Cardiac muscle cell (in vitro differentiated cells and primary cell): ENCODE results near the gene MAD1L1. TPM values are rescaled to one million over a fixed set of nuclear protein-coding genes. Genes with fewer than 3 reads are reported as not detected.
"Not testable (repeated sequence)": the region's sequence is repeated elsewhere in the genome, so short reads cannot be mapped to it uniquely, and the experiment has no call there.

Experiments used
- DNase-seq, 2 donors: peaks; one replicate each; pipeline versions ENCODE4 v3.0.0 to v3.0.0-alpha.2; 2010 to 2017; ENCODE audit warnings: low read depth in 1 of 2, low spot score in 1 of 2
- H3K27ac ChIP-seq: fragments of 200-600 bp; sonication (generic); 2 replicates; pipeline ENCODE4 v1.5.1; 2016
- H3K27me3 ChIP-seq: fragments of 200-600 bp; sonication (generic); 2 replicates; pipeline ENCODE4 v1.6.0; 2016; ENCODE audit warnings: control low read depth
- H3K36me3 ChIP-seq: fragments of 200-600 bp; sonication (generic); 2 replicates; pipeline ENCODE4 v1.5.1; 2016; ENCODE audit warnings: control low read depth
- H3K4me1 ChIP-seq: fragments of 200-600 bp; sonication (generic); 2 replicates; pipeline ENCODE4 v1.8.1; 2017; ENCODE audit warnings: low read depth, mild to moderate bottlenecking, mixed run types
- H3K4me3 ChIP-seq: fragments of 200-600 bp; sonication (generic); 2 replicates; pipeline ENCODE4 v1.5.1; 2016; ENCODE audit warnings: mild to moderate bottlenecking
- H3K9me3 ChIP-seq: fragments of 200-600 bp; sonication (generic); 2 replicates; pipeline ENCODE4 v1.5.1; 2017; ENCODE audit warnings: low read depth, mild to moderate bottlenecking, control low read depth
- CTCF ChIP-seq: IDR thresholded peaks from 2 replicates; pipeline ENCODE4 v1.5.1; 2012; ENCODE audit warnings: low read depth, mild to moderate bottlenecking, low read length
- polyA plus RNA-seq: library from polyadenylated mRNA; unstranded; fragments of >200 nt; fragmentation: Nextera tagmentation; extraction: Ambion mirVana; gene quantifications from 2 replicates; pipeline ENCODE4 v1.2.1, GENCODE V29; 2016
- total RNA-seq: library from RNA; depleted of rRNA; stranded (reverse); fragments of >200 nt; gene quantifications from 2 replicates; pipeline ENCODE4 v1.2.3, GENCODE V29; 2016

MAD1L1 gene
- total and polyA plus RNA-seq, 2 experiments from 2014 or later, result 38.3 to 56.2 TPM

GRCh38 chr7:1977059-1977875 lies 255.5 kb downstream of the MAD1L1 start:
- Histone ChIP-seq H3K27me3 (no peaks in the 10 kb centered on the region), H3K4me1 (no peaks in the 10 kb centered on the region), H3K4me3 (no peak overlapping the region), H3K36me3 (no peaks in the 10 kb centered on the region), H3K9me3 (no peaks in the 10 kb centered on the region), H3K27ac (no peak overlapping the region)
- TF ChIP-seq CTCF, result no peak
- no peak for DNase-seq

GRCh38 chr7:1976521-1976920 lies 256.2 kb downstream of the MAD1L1 start:
- H3K4me1 ChIP-seq, H3K4me3 ChIP-seq, H3K27me3 ChIP-seq, DNase-seq, H3K36me3 ChIP-seq, H3K27ac ChIP-seq, H3K9me3 ChIP-seq: not testable (repeated sequence)

GRCh38 chr7:1975581-1975980 lies 257.2 kb downstream of the MAD1L1 start:
- H3K27me3 ChIP-seq, result no peaks in the 10 kb centered on the region
- no peak for DNase-seq
- H3K4me1 ChIP-seq, result no peaks in the 10 kb centered on the region
- no peak for TF ChIP-seq CTCF
- no peaks in the 10 kb centered on the region for H3K36me3 ChIP-seq
- no peak overlapping the region for H3K27ac ChIP-seq
- no peak overlapping the region for H3K4me3 ChIP-seq
- no peaks in the 10 kb centered on the region for H3K9me3 ChIP-seq

- no peaks in the 10 kb centered on the region for H3K9me3 ChIP-seq
- H3K4me3 ChIP-seq, result no peak overlapping the region
- no peaks in the 10 kb centered on the region for H3K4me1 ChIP-seq
- no peak overlapping the region for H3K27ac ChIP-seq
- H3K27me3 ChIP-seq, result no peaks in the 10 kb centered on the region
- H3K36me3 ChIP-seq, result no peaks in the 10 kb centered on the region
- TF ChIP-seq CTCF, result no peak
- no peak for DNase-seq
Observed at GRCh38 chr7:1975179-1975578, 257.6 kb downstream of the MAD1L1 start.

GRCh38 chr7:1974290-1975101 lies 258.2 kb downstream of the MAD1L1 start:
- Histone ChIP-seq H3K27me3 (no peaks in the 10 kb centered on the region), H3K9me3 (no peaks in the 10 kb centered on the region), H3K27ac (no peak overlapping the region), H3K4me1 (no peaks in the 10 kb centered on the region), H3K36me3 (no peaks in the 10 kb centered on the region), H3K4me3 (no peak overlapping the region)
- DNase-seq, result no peak
- TF ChIP-seq CTCF, result no peak
